Peyer's patch (tissue), 4 donors: ENCODE data around the gene COPS9. TPM values are rescaled to one million over a fixed set of nuclear protein-coding genes. Genes with fewer than 3 reads are reported as not detected.

Experiments used
- DNase-seq, 3 donors: peaks; one replicate each; pipeline ENCODE4 v3.0.0-alpha.2; 2017 to 2019
- H3K27ac ChIP-seq, 4 donors: fragments of 200-600 bp; sonication (generic); one replicate each; pipeline ENCODE4 v1.5.1; 2016 to 2019
- H3K27me3 ChIP-seq, 2 donors: fragments of 200-600 bp; sonication (generic); one replicate each; pipeline ENCODE4 v1.5.1; 2019
- H3K36me3 ChIP-seq, 3 donors: fragments of 200-600 bp; sonication (generic); one replicate each; pipeline ENCODE4 v1.5.1; 2016 to 2019
- H3K4me1 ChIP-seq, 4 donors: fragments of 200-600 bp; sonication (generic); one replicate each; pipeline ENCODE4 v1.5.1; 2016 to 2019
- H3K4me3 ChIP-seq, 4 donors: fragments of 200-600 bp; sonication (generic); 1 replicate in 3 of 4; 2 replicates in 1 of 4; pipeline ENCODE4 v1.5.1; 2016 to 2019; ENCODE audit warnings: mild to moderate bottlenecking in 1 of 4
- H3K9me3 ChIP-seq, 4 donors: fragments of 200-600 bp; sonication (generic); one replicate each; pipeline ENCODE4 v1.5.1; 2016 to 2019; ENCODE audit warnings: mild to moderate bottlenecking in 1 of 4
- CTCF ChIP-seq, 6 experiments: fragments of 450-650 bp in 4 of 6; fragments of 200-600 bp in 2 of 6; sonication (generic) in 1 of 6; IDR thresholded peaks; one replicate each; pipeline ENCODE4 v1.5.1; 2017 to 2019; ENCODE audit warnings: antibody characterized with exemption in 6 of 6, mild to moderate bottlenecking in 3 of 6, moderate library complexity in 1 of 6
- POLR2A ChIP-seq, 2 donors: fragments of 450-650 bp; IDR thresholded peaks; one replicate each; pipeline ENCODE4 v1.5.1; 2017; ENCODE audit warnings: antibody characterized with exemption in 2 of 2, mild to moderate bottlenecking in 2 of 2, moderate library complexity in 2 of 2
- total RNA-seq, 4 donors: library from RNA; depleted of rRNA; stranded (reverse); fragments of >200 nt; gene quantifications; one replicate each; pipeline ENCODE4 v1.1.0, GENCODE V29; 2016

The COPS9 gene
- total RNA-seq, result 100 to 1,000 TPM in 3 of 4 donors, 10 to 100 TPM in 1; 57.3 to 113 (median 104) TPM

GRCh38 chr2:240136013-240136670, at the start of gene COPS9:
COPS9 (minus strand) TSS chr2:240136305; CDS start chr2:240136284, 21 bp downstream.
- H3K4me1 ChIP-seq, result peaks cover 0 to 15% (median 7%) of the 10 kb centered on the region in 4 donors
- DNase-seq, result peak; percentile 83 to 94 (median 91)
- peaks cover 0 to 25% (median 0%) of the 10 kb centered on the region in 3 donors for H3K36me3 ChIP-seq
- peak within 1 kb of the TSS; percentile 85 to 98 (median 92) for H3K4me3 ChIP-seq
- TF ChIP-seq POLR2A (IDR thresholded peaks at IDR 0.05) (peak; percentile 42 to 48), CTCF (IDR thresholded peaks at IDR 0.05) (no peak)
- no peaks in the 10 kb centered on the region for H3K27me3 ChIP-seq
- H3K9me3 ChIP-seq, result no peaks in the 10 kb centered on the region
- H3K27ac ChIP-seq, result peak within 1 kb of the TSS; percentile 28 to 81 (median 66)

- Histone ChIP-seq H3K36me3 (no peaks in the 10 kb centered on the region), H3K9me3 (no peaks in the 10 kb centered on the region), H3K27me3 (no peaks in the 10 kb centered on the region), H3K27ac (no peak overlapping the region), H3K4me1 (no peaks in the 10 kb centered on the region), H3K4me3 (no peak overlapping the region)
- DNase-seq, result no peak
- no peak for TF ChIP-seq CTCF (IDR thresholded peaks at IDR 0.05)
- no peak for TF ChIP-seq POLR2A (IDR thresholded peaks at IDR 0.05)
Observed at GRCh38 chr2:240184656-240185055, 48.6 kb upstream of the COPS9 start.

- Histone ChIP-seq H3K27ac (no peak overlapping the region), H3K36me3 (no peaks in the 10 kb centered on the region), H3K27me3 (no peaks in the 10 kb centered on the region), H3K4me1 (no peaks in the 10 kb centered on the region), H3K4me3 (no peak overlapping the region), H3K9me3 (no peaks in the 10 kb centered on the region)
- no peak for TF ChIP-seq POLR2A (IDR thresholded peaks at IDR 0.05)
- DNase-seq, result no peak
Observed at GRCh38 chr2:240183875-240184590, 47.9 kb upstream of the COPS9 start.

- Histone ChIP-seq H3K27me3 (no peaks in the 10 kb centered on the region), H3K36me3 (no peaks in the 10 kb centered on the region), H3K4me3 (no peak overlapping the region), H3K4me1 (no peaks in the 10 kb centered on the region), H3K27ac (no peak overlapping the region), H3K9me3 (no peaks in the 10 kb centered on the region)
- TF ChIP-seq CTCF (IDR thresholded peaks at IDR 0.05) (no peak), POLR2A (IDR thresholded peaks at IDR 0.05) (no peak)
- no peak for DNase-seq
Observed at GRCh38 chr2:240183006-240183874, 47.1 kb upstream of the COPS9 start.

GRCh38 chr2:240182476-240182875, 46.4 kb upstream of the COPS9 start:
- Histone ChIP-seq H3K27ac (no peak overlapping the region), H3K4me1 (no peaks in the 10 kb centered on the region), H3K9me3 (no peaks in the 10 kb centered on the region), H3K36me3 (no peaks in the 10 kb centered on the region), H3K27me3 (no peaks in the 10 kb centered on the region), H3K4me3 (no peak overlapping the region)
- DNase-seq, result no peak
- TF ChIP-seq CTCF (IDR thresholded peaks at IDR 0.05) (no peak), POLR2A (IDR thresholded peaks at IDR 0.05) (no peak)
